Cardiac atrium fibroblast (primary cell): Measurements from ENCODE around the gene OR6C2. TPM values are rescaled to one million over a fixed set of nuclear protein-coding genes. Genes with fewer than 3 reads are reported as not detected.

ENCODE experiments used
- total RNA-seq: library from RNA; depleted of rRNA; stranded (reverse); fragments of >200 nt; gene quantifications from 2 replicates; pipeline ENCODE4 v1.2.3, GENCODE V29; 2015

The OR6C2 gene
- not detected in 2 replicates for total RNA-seq

GRCh38 chr12:55443776-55444175 lies at the start of gene OR6C2:
Gene OR6C2 (plus strand): TSS chr12:55444076. CDS start chr12:55452214, 8,138 bp downstream.

GRCh38 chr12:55400229-55400628 lies 43.6 kb upstream of the OR6C2 start, which contains the start of gene OR6C65:
Gene OR6C65 (plus strand): TSS chr12:55400529. CDS start chr12:55400529, 0 bp downstream.

GRCh38 chr12:55425954-55426353 lies 17.9 kb upstream of the OR6C2 start, which contains the start of gene OR6C76:
Gene OR6C76 (plus strand): TSS chr12:55426254. CDS start chr12:55426254, 0 bp downstream.

GRCh38 chr12:55470088-55470829 lies 26.4 kb downstream of the OR6C2 start, which contains the start of gene OR6C70:
Gene OR6C70 (minus strand): TSS chr12:55470138. CDS start chr12:55470138, 0 bp downstream.

GRCh38 chr12:55492078-55492477 lies 48.2 kb downstream of the OR6C2 start, which contains the start of gene OR6C68:
Gene OR6C68 (plus strand): TSS chr12:55492378. CDS start chr12:55492378, 0 bp downstream.

Other genes with a start within 250 kb of the OR6C2 start
- not detected in 2 replicates for gene OR10A7, start 223.1 kb upstream of the OR6C2 start, total RNA-seq
- not detected in 2 replicates for gene OR6C74, start 199.5 kb upstream of the OR6C2 start, total RNA-seq
- gene OR6C6, start 147.5 kb upstream of the OR6C2 start, total RNA-seq = not detected in 2 replicates
- gene OR6C1, start 129.7 kb upstream of the OR6C2 start, total RNA-seq = not detected in 2 replicates
- not detected in 2 replicates for gene OR6C3, start 113.3 kb upstream of the OR6C2 start, total RNA-seq
- gene OR6C75, start 81.1 kb upstream of the OR6C2 start, total RNA-seq = not detected in 2 replicates
- not detected in 2 replicates for gene OR6C65, start 43.5 kb upstream of the OR6C2 start, total RNA-seq
- gene OR6C76, start 17.8 kb upstream of the OR6C2 start, total RNA-seq = not detected in 2 replicates
- not detected in 2 replicates for gene OR6C70, start 26.1 kb downstream of the OR6C2 start, total RNA-seq
- not detected in 2 replicates for gene OR6C68, start 48.3 kb downstream of the OR6C2 start, total RNA-seq
- not detected in 2 replicates for gene OR6C4, start 105.5 kb downstream of the OR6C2 start, total RNA-seq
- gene OR2AP1, start 128.4 kb downstream of the OR6C2 start, total RNA-seq = not detected in 2 replicates
- gene OR10P1, start 192.8 kb downstream of the OR6C2 start, total RNA-seq = not detected in 2 replicates